ENCODE results near the gene PTPRE. TPM values are rescaled to one million over a fixed set of nuclear protein-coding genes. Genes with fewer than 3 reads are reported as not detected.

The PTPRE gene
- total and polyA plus RNA-seq, 10 of the 15 experiments (the other 5 are each of a cell fraction or from before 2014, with no cell fraction given) = 2.9 to 7.6 (median 5.8) TPM

GRCh38 chr10:128125944-128126764 is 219.3 kb downstream of the PTPRE start, which contains the start of gene MKI67:
Gene MKI67 (minus strand): TSS chr10:128126423. CDS start chr10:128125667, 756 bp downstream.
- H3K4me3 ChIP-seq = peak within 1 kb of the TSS; percentile 84
- peak within 1 kb of the TSS; percentile 88 for H3K4me2 ChIP-seq (ENCODE audit: control insufficient read depth, insufficient read depth)
- peak; percentile 88 for ATAC-seq
- peak within 1 kb of the TSS; percentile 89 for H3K27ac ChIP-seq (ENCODE audit: control insufficient read depth, insufficient read depth)
- FAIRE-seq = no peak
- POLR2A ChIA-PET = interaction anchor here (0.6 to 3.6 kb wide), 9 partner anchors 10 to 396 kb away, joined by 3 to 24 read pairs (median 4); no protein-coding TSS in a partner anchor
- RAD21 ChIA-PET (ENCODE audit: unreplicated experiment) = interaction anchor here (0.6 to 1.9 kb wide), 5 partner anchors 11 to 64 kb away, joined by 3 to 10 read pairs (median 6); no protein-coding TSS in a partner anchor
- 1% methylated on average over 60 of the region's 95 CpGs for WGBS (ENCODE audit: insufficient coverage, insufficient replicate concordance, low lambda C conversion rate, missing lambda C conversion rate)
- in situ Hi-C loops (cut with MboI) = no loop called here
- H3K36me3 ChIP-seq (ENCODE audit: control insufficient read depth in 2 of 2, insufficient read depth in 2 of 2, low read length in 1 of 2) = no peaks in the 10 kb centered on the region; a peak in 1 of 4 replicates
- H4K20me1 ChIP-seq (ENCODE audit: control insufficient read depth, insufficient read depth) = no peaks in the 10 kb centered on the region
- peak within 1 kb of the TSS; percentile 92 for H2AFZ ChIP-seq (ENCODE audit: control insufficient read depth, low read depth, low read length)
- DNase-seq (ENCODE audit: low read depth, low spot score) = peak; percentile 71
- intact Hi-C loops (cut with micrococcal nuclease; ENCODE audit: unreplicated experiment) = no loop called here
- H3K9me3 ChIP-seq (replicated peaks; ENCODE audit: control insufficient read depth, insufficient read depth, low read length) = no peaks in the 10 kb centered on the region
- H3K9ac ChIP-seq (ENCODE audit: control insufficient read depth, insufficient read depth, low read length) = peak within 1 kb of the TSS; percentile 88
- no TSS peak for BruUV-seq (replicated peaks)
- H3K79me2 ChIP-seq (ENCODE audit: control insufficient read depth, insufficient read depth, low read length) = peaks cover 48% of the 10 kb centered on the region
- SMC1A ChIA-PET (ENCODE audit: uncharacterized antibody, unreplicated experiment) = interaction anchor here (0.6 to 2.1 kb wide), 5 partner anchors 10 to 81 kb away, joined by 3 to 6 read pairs (median 4); no protein-coding TSS in a partner anchor
- no peaks in the 10 kb centered on the region for H3K27me3 ChIP-seq (replicated peaks in 1 of 2; ENCODE audit: control insufficient read depth in 2 of 2, insufficient read depth in 2 of 2, low read length in 1 of 2)
- H3K4me1 ChIP-seq (ENCODE audit: control insufficient read depth, insufficient read depth, low read length) = peaks cover 6% of the 10 kb centered on the region
- CTCF ChIA-PET = interaction anchor here (1.2 to 1.6 kb wide), 3 partner anchors 9 to 25 kb away, joined by 4 to 7 read pairs (median 4); no protein-coding TSS in a partner anchor
- TF ChIP-seq ZBED1 (IDR thresholded peaks at IDR 0.05; ENCODE audit: borderline replicate concordance) = no peak
- no peak for TF ChIP-seq CBX3 (IDR thresholded peaks at IDR 0.05; ENCODE audit: borderline replicate concordance, low read depth)
- TF ChIP-seq USF1 (IDR thresholded peaks at IDR 0.05; ENCODE audit: borderline replicate concordance, extremely low read length, insufficient read depth, low read depth, low read length) = no peak
- TF ChIP-seq SREBF2 (IDR thresholded peaks at IDR 0.05; ENCODE audit: low read length) = no peak
- no peak for TF ChIP-seq ATF3 (IDR thresholded peaks at IDR 0.05; ENCODE audit: borderline replicate concordance, extremely low read depth, low read depth, low read length)
- peak; percentile 79 for TF ChIP-seq POLR2A (IDR thresholded peaks at IDR 0.05; ENCODE audit: low read depth, low read length)
- no peak for TF ChIP-seq RELA (IDR thresholded peaks at IDR 0.05; ENCODE audit: borderline replicate concordance, partially characterized antibody)
- no peak for TF ChIP-seq ZSCAN29 (IDR thresholded peaks at IDR 0.05)
- TF ChIP-seq RBBP5 (conservative IDR thresholded peaks at IDR 0.05) = no peak
- TF ChIP-seq SMC3 (IDR thresholded peaks at IDR 0.05; ENCODE audit: borderline replicate concordance, low read length) = no peak
- peak; percentile 98 for TF ChIP-seq FOXM1 (IDR thresholded peaks at IDR 0.05; ENCODE audit: low read depth, low read length)
- TF ChIP-seq RFX5 (IDR thresholded peaks at IDR 0.05; ENCODE audit: low read depth, low read length) = no peak
- peak; percentile 86 for TF ChIP-seq NFYB (IDR thresholded peaks at IDR 0.05; ENCODE audit: insufficient read depth, low read depth, low read length)
- TF ChIP-seq CREM (IDR thresholded peaks at IDR 0.05; ENCODE audit: low read depth) = no peak
- no peak for TF ChIP-seq ZNF274 (IDR thresholded peaks at IDR 0.05; ENCODE audit: insufficient read depth, insufficient read length)
- no peak for TF ChIP-seq STAT1 (conservative IDR thresholded peaks at IDR 0.05)
- peak; percentile 63; the same call in 1 of the 2 replicates for TF ChIP-seq SPI1 (IDR thresholded peaks at IDR 0.05; ENCODE audit: borderline replicate concordance, insufficient read depth, low read depth, low read length)
- peak; percentile 79; the same call in 1 of the 2 replicates for TF ChIP-seq RELB (IDR thresholded peaks at IDR 0.05; ENCODE audit: low read depth)
- TF ChIP-seq EGR1 (IDR thresholded peaks at IDR 0.05; ENCODE audit: borderline replicate concordance in 1 of 2, low read depth in 2 of 2, low read length in 2 of 2) = peak in 1 of 2 experiments; percentile 96; a peak in 2 of 3 replicates
- no peak for TF ChIP-seq ATF7 (IDR thresholded peaks at IDR 0.05; ENCODE audit: low read depth)
- TF ChIP-seq RCOR1 (conservative IDR thresholded peaks at IDR 0.05; ENCODE audit: low read depth, low read length) = no peak
- no peak for TF ChIP-seq KLF5 (IDR thresholded peaks at IDR 0.05; ENCODE audit: partially characterized antibody)
- TF ChIP-seq MEF2A (IDR thresholded peaks at IDR 0.05; ENCODE audit: insufficient read depth, low read depth, low read length) = no peak
